ENCODE results near the gene FARS2. TPM values are rescaled to one million over a fixed set of nuclear protein-coding genes. Genes with fewer than 3 reads are reported as not detected.

Gene FARS2
- total RNA-seq, 2 donors from 2014 or later = 16.2 to 18.3 TPM

DNA sequence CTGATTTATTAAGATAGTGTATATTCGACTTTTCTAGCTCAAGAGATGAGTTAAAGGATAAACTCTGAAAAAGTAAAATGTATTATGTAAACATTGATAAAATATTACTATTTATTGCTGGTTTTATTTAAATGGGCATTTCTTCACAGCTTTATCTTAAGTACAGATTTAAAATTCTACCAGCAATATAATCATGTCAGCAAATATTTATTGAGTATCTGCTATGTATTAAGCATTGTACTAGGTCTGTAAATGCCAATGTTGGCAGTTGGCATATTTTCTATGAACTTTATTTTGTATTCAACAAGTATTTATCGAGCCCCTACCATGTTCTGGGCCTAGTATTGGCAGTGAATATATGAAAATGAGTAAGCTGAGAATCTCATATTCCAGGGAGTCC, 231.0 kb downstream of the FARS2 start:
- Mint-ChIP-seq H3K9me3 (no peaks in the 10 kb centered on the region), H3K36me3 (ENCODE audit: low read depth) (no peaks in the 10 kb centered on the region), H3K4me1 (no peaks in the 10 kb centered on the region), H3K27ac (no peak overlapping the region), H3K27me3 (ENCODE audit: insufficient read depth) (no peaks in the 10 kb centered on the region), H3K4me3 (no peak overlapping the region)
- Histone ChIP-seq H3K27me3 (ENCODE audit: control insufficient read depth, insufficient read depth, low read length, poor library complexity, severe bottlenecking) (no peaks in the 10 kb centered on the region), H3K9me3 (ENCODE audit: control insufficient read depth, low read length) (no peaks in the 10 kb centered on the region), H3K9ac (ENCODE audit: extremely low read depth, low read length, poor library complexity, severe bottlenecking) (no peak overlapping the region), H3K36me3 (ENCODE audit: control insufficient read depth, insufficient read depth, low read length) (no peaks in the 10 kb centered on the region), H3K4me1 (ENCODE audit: control insufficient read depth, insufficient read depth, low read length) (no peaks in the 10 kb centered on the region), H3K27ac (ENCODE audit: low read depth, low read length) (no peak overlapping the region), H3K4me3 (ENCODE audit: low read length) (no peak overlapping the region)
- DNase-seq = no peak
- TF ChIP-seq, protein P1, sequence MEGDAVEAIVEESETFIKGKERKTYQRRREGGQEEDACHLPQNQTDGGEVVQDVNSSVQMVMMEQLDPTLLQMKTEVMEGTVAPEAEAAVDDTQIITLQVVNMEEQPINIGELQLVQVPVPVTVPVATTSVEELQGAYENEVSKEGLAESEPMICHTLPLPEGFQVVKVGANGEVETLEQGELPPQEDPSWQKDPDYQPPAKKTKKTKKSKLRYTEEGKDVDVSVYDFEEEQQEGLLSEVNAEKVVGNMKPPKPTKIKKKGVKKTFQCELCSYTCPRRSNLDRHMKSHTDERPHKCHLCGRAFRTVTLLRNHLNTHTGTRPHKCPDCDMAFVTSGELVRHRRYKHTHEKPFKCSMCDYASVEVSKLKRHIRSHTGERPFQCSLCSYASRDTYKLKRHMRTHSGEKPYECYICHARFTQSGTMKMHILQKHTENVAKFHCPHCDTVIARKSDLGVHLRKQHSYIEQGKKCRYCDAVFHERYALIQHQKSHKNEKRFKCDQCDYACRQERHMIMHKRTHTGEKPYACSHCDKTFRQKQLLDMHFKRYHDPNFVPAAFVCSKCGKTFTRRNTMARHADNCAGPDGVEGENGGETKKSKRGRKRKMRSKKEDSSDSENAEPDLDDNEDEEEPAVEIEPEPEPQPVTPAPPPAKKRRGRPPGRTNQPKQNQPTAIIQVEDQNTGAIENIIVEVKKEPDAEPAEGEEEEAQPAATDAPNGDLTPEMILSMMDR (conservative IDR thresholded peaks at IDR 0.05) = no peak
- 96% methylated on average over 1 of the region's 2 CpGs; no CpG with 5 or more reads in 1 of the 2 experiments for WGBS, 2 experiments (ENCODE audit: insufficient coverage in 1 of 2, insufficient read length in 1 of 2)

DNA sequence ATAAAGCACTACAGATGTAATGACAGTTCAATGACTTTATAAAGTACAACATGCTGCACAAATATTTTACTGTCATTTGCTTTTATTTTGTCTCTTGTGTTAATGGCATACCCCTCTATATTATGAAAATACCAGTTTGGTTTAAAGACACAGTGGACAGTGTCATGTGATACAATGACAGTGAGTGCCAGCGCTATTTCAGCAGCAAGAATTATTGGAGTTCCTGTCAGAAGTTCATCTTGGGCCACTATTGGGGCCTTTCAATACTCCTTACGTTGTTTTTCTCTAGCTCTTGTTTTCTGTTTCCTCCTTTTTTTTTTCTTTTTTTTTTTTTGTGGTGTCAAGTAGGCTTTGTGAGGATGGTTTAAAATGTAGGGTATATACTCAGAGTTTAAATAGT, 232.5 kb downstream of the FARS2 start:
- 96 to 100% methylated on average over 1 to 2 of the region's 2 CpGs for WGBS, 2 experiments (ENCODE audit: insufficient coverage in 1 of 2, insufficient read length in 1 of 2)
- Histone ChIP-seq H3K9me3 (ENCODE audit: control insufficient read depth, low read length) (no peaks in the 10 kb centered on the region), H3K4me1 (ENCODE audit: control insufficient read depth, insufficient read depth, low read length) (no peaks in the 10 kb centered on the region), H3K27me3 (ENCODE audit: control insufficient read depth, insufficient read depth, low read length, poor library complexity, severe bottlenecking) (no peaks in the 10 kb centered on the region), H3K9ac (ENCODE audit: extremely low read depth, low read length, poor library complexity, severe bottlenecking) (no peak overlapping the region), H3K36me3 (ENCODE audit: control insufficient read depth, insufficient read depth, low read length) (no peaks in the 10 kb centered on the region), H3K27ac (ENCODE audit: low read depth, low read length) (no peak overlapping the region), H3K4me3 (ENCODE audit: low read length) (no peak overlapping the region)
- no peaks in the 10 kb centered on the region for H3K27me3 Mint-ChIP-seq (ENCODE audit: insufficient read depth)
- no peaks in the 10 kb centered on the region for H3K36me3 Mint-ChIP-seq (ENCODE audit: low read depth)
- H3K4me3 Mint-ChIP-seq = no peak overlapping the region
- no peak for DNase-seq
- TF ChIP-seq, protein P1 (conservative IDR thresholded peaks at IDR 0.05) = no peak
- H3K9me3 Mint-ChIP-seq = no peaks in the 10 kb centered on the region
- no peak overlapping the region for H3K27ac Mint-ChIP-seq
- peaks cover 3% of the 10 kb centered on the region for H3K4me1 Mint-ChIP-seq

DNA sequence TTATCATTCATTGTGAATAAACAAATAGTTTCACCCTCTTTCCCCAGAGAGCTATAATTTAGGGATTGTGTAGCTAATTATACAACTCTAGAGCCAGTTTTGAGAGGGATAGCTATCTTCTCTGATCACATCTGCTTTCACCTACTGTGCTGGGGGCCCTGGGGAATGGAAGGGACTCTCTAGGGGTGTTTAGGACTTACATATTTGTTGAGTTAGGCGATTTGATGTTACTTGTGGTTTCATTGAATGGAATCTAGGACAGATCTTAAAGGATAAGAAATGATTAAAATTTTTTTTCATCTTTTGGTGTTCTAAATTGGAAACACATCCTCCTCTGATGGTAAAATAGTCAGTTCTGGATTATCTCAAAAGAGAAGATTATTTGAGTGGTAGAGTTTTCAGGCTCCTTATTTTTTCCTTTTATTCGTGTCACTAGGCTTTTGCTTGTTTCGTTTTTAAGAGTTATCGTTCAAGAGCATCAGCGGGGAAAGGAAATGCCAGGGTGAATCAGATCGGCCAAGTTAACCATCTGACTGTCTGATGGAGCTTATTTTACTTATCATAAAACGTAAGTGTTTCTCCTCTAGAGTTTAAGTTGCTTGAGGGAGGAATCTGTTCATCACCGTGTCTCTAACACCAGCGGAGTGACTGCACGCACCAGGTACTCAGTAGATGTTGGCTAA, 236.7 kb downstream of the FARS2 start:
- no peaks in the 10 kb centered on the region for H3K9me3 ChIP-seq (ENCODE audit: control insufficient read depth, low read length)
- 95 to 96% methylated on average over 8 to 10 of the region's 10 CpGs for WGBS, 2 experiments (ENCODE audit: insufficient coverage in 1 of 2, insufficient read length in 1 of 2)
- H3K4me3 ChIP-seq (ENCODE audit: low read length) = no peak overlapping the region
- no peaks in the 10 kb centered on the region for H3K9me3 Mint-ChIP-seq
- TF ChIP-seq, protein P1 (conservative IDR thresholded peaks at IDR 0.05) = no peak
- H3K27me3 Mint-ChIP-seq (ENCODE audit: insufficient read depth) = no peaks in the 10 kb centered on the region
- H3K4me3 Mint-ChIP-seq = no peak overlapping the region
- H3K36me3 ChIP-seq (ENCODE audit: control insufficient read depth, insufficient read depth, low read length) = no peaks in the 10 kb centered on the region
- H3K36me3 Mint-ChIP-seq (ENCODE audit: low read depth) = no peaks in the 10 kb centered on the region
- H3K9ac ChIP-seq (ENCODE audit: extremely low read depth, low read length, poor library complexity, severe bottlenecking) = no peak overlapping the region
- H3K4me1 ChIP-seq (ENCODE audit: control insufficient read depth, insufficient read depth, low read length) = no peaks in the 10 kb centered on the region
- no peaks in the 10 kb centered on the region for H3K27me3 ChIP-seq (ENCODE audit: control insufficient read depth, insufficient read depth, low read length, poor library complexity, severe bottlenecking)
- H3K27ac Mint-ChIP-seq = no peak overlapping the region
- DNase-seq = no peak
- no peak overlapping the region for H3K27ac ChIP-seq (ENCODE audit: low read depth, low read length)
- H3K4me1 Mint-ChIP-seq = peaks cover 6% of the 10 kb centered on the region
